GM19328 (cell line): ENCODE measurements around the gene GABRD.

Source experiments
- ATAC-seq: cut with Tn5 transposase; IDR thresholded peaks from one replicate; pipeline ENCODE4 v1.9.1; 2021; ENCODE audit warnings: mild to moderate bottlenecking, moderate library complexity; ENCODE audit not compliant: unreplicated experiment

Gene GABRD

DNA sequence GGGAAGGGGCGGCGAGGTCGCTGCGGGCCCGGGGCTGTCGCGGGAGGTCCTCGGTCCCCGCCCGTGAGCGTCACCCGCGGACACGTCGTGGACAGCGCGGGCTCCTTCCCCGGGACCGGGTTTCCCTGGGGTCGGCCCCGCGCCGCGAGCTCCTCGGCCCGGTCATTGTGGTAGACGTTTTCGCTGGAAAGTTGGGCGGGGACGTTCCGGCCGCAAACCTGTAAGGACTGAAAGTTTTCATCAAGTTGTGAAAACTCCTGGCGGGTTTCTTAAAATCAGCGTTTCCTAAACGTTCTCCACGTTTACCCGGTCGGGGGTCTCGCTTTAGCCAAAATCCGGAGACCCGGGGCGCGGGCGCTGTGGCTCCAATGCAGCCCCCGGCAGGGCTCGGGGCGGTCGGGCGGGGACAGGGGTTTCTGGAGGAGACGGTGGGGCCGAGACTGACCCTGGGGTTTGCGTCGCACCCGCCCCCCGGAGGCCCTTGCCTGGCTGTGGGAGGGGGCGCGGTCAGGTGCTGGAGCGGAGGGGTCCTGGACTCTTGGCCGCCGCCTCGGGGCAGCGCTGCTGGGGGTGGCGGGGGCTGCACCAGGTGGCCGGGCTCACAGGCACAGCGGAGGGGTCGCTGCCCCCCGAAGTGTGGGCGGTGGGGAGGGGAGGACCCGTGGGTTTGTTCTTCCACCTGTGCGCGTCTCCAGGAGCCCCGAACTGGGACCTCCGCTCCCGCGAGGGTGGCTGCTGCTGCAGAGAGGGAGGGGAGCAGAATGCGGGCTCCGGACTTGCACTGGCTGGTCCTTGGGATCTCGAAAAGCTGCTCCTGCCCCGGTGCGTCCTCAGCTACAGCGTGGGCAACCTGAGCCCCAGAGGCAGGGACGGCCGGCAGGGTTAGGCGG lies 31.9 kb downstream of the GABRD start:
- no peak for ATAC-seq

DNA sequence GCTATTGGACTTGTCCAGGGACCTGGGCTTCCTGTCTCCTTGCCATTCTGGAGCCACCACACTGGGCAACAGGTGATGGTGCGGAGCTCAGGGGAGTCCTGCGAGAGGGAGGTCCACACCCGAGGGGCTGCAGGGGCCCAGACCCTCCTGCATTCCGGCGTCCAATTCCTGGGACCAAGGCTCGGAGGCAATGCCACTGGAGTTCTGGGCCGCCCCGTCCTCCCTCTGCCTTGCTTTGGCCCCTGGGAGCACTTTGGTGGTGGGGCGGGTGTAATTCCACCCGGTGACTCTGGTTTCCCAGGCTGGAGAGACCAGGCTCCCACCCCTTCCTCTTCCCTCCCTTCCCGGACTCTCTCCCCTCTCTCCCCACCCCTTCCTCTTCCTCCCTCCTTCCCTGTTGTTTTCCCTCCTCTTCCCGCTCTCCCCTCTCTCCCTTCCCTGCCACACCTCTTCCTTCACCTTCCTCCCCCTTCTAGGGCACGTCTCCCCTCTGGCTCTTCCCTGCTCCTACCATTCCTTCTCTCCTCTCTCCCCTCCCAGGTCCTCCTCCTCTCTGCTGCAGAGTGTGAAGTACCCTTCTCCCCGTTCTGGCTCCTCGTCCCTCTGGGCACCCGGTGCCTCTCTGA lies 33.0 kb downstream of the GABRD start:
- no peak for ATAC-seq

DNA sequence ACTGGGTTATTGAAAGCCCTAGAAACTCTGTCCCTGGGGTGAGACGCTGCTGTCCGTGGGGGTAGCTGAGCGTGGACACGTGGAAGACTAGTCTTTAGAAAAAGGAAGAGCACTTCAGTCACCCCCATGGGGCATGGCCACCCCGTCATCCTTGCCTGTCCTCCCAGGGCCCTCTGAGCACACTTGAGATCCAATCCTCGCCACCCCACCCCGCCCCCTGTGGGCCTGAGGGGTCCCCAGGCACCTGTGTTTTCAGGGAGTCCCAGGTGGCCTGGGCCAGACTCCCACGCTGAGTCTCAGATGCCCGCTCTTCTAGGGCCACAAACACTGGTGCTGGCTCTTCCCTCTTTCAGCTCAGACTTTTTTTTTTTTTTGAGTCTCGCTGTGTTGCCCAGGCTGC lies 33.6 kb downstream of the GABRD start:
- no peak for ATAC-seq

- no peak for ATAC-seq
These were observed 34.1 kb downstream of the GABRD start for GRCh38 chr1:2053217-2053616.

DNA sequence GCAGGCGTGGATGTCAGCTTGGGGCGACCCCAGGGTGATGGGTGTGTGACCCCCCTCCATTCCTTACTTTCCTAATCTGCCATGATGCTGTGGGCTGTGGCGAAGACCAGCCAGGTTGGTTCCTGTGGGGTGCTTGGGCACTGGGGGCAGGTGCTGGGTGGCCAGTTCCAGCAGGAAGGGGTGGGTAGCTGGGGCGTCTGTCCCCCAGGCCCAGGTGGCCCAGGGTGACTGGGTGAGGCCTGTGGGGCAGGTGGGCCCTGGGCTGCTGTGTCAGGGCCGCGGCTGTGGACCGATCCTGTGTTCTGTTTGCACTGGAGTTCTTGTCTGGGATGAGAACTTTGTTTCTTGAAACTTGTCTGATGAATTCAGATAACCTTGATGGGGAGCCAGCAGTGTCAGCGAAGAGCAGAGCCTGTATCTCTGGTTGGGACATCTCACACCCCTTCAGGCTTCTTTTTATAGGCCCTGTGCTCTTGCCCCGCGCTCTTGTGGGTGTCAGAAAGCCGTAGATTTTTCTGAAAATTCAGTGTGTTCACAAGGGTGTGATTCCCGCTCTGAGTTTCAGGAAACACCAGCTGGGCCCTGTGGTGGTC lies 34.7 kb downstream of the GABRD start:
- ATAC-seq: no peak

- no peak for ATAC-seq
These were observed 35.4 kb downstream of the GABRD start for GRCh38 chr1:2054560-2054959.

- ATAC-seq: no peak
These were observed 36.9 kb downstream of the GABRD start for GRCh38 chr1:2055911-2056575.

GRCh38 chr1:2056955-2057590 lies 37.9 kb downstream of the GABRD start:
- ATAC-seq: no peak

DNA sequence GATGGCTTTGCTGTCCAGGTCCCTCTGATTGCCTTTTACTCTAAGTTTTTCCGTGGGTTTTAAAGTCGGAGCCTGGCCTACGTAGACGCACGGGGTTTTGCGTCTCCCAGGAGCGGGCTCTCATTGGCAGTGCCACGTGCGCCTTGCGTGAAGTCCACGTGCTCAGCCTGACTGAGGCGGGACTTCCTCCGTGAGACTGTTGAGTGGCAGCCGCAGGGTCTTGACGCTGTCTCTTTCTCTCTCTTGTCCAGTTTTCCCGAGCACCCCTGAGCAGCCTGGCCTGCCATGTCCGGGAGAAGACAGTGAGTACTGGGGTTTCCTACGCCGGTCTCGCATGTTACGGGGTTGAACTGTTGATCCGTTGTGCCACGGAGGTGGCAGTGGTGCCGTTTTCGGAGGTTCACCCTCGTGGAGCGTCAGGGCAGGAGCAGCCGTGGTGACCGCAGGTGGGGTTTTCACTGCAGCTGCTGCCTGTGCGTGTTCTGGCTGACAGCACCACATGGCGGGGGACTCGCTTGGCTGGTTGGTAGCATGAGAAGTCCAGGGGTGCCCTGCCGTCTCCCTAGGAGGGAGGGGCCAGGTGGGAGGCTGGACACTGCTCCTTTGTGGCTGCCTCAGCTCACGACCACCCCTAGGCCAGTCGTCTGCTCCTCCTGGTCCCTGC lies 40.3 kb downstream of the GABRD start:
- ATAC-seq: no peak

DNA sequence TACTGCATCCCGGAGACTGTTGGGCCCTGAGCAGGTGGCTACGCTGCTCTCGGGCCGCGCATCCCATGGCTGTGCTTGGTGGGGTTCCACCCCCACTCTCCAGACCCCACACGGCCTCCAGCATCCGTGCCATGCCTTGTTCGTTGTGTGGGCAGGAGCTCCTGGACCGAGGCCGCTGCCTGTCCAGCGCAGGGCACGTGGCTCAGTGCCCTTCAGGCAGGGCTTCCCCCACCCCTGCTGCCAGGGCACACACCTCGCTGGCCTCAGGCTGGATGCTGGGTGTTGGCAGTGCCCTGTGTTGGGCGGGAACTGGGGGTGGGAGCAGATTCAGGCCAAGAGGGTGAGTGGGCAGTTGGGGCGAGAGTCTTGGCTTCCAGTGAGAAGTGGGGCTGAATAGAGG lies 40.9 kb downstream of the GABRD start:
- no peak for ATAC-seq

DNA sequence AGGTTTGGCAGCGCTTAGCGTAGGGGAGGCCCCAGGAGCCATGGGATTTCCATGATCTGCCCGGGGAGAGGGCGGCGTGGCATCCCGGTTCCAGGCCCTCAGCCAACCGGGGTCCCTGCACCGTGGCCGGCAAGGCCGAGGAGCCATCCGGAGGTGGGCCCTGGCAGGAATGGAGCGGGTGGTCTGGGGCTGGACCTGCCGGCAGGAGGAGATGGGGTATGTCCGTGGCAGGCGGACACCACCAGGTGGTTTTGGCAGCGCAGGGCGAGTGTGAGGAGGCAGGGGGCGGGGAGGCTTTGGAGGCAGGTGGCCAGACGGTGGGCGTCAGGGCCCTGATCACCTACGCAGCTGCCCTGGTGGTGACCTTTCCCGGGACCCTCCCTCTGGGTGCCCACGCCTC lies 41.4 kb downstream of the GABRD start:
- ATAC-seq: no peak

DNA sequence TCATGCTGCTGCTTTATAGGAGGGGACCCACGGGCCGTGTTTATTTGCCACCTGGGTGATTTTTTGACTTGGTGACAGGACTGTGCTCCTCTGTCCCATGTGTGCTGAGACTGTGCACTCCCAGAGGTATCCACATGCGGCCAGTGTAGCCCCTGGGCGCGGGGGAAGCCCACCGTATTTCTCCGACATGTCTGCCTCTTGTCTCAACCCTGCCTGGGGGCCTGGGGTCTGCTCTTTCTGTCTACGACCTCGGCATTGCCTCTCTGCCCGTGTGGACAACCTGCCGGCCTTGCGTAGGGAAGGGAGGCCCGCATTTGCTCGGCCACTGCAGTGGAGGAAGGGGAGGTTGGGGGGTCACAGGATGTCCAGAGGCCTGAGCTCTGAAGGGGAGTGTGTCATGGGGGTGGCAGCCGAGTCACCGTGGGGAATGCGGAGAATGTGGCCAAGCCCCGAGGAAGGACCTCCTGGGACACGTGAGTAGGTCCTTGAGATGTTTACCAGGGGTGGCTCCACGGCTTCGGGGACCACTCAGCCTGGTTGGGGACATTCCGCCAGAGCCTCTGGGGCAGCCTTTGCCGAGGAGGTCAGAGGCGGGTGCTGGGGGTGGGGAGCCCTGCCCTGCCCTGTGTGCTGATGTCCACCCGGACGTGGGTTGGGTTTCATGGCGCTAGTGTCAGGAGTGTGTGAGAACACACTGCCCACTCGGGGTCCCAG lies 42.1 kb downstream of the GABRD start:
- ATAC-seq: no peak

- no peak for ATAC-seq
These were observed 46.6 kb downstream of the GABRD start for GRCh38 chr1:2065699-2066098.

- no peak for ATAC-seq
These were observed 48.2 kb downstream of the GABRD start for GRCh38 chr1:2067393-2067792.

- ATAC-seq: no peak
These were observed 48.8 kb downstream of the GABRD start for GRCh38 chr1:2067981-2068380.

DNA sequence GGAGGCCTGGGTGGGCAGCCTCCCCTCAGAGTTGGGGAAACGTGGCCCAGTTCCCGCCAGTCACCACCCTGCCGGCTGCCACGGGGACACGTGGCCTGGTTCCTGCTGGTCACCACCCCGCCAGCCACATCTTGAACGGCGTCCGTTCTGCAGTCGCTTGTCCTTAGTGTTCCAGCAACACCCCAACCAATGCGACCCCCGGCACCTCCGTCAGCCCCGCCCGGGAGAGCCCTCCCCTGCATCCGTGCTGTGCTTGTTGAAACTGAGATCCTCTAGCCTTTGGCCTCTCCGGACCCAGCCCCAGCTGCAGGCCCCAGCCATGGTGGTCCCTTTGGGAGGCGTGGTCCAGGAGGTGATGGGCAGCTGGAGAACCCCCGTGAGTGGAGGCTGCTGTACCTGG lies 49.8 kb downstream of the GABRD start:
- ATAC-seq: no peak

- no peak for ATAC-seq
These were observed 50.9 kb downstream of the GABRD start for GRCh38 chr1:2070016-2070415.

- ATAC-seq: no peak
These were observed 51.8 kb downstream of the GABRD start for GRCh38 chr1:2070800-2071530.

DNA sequence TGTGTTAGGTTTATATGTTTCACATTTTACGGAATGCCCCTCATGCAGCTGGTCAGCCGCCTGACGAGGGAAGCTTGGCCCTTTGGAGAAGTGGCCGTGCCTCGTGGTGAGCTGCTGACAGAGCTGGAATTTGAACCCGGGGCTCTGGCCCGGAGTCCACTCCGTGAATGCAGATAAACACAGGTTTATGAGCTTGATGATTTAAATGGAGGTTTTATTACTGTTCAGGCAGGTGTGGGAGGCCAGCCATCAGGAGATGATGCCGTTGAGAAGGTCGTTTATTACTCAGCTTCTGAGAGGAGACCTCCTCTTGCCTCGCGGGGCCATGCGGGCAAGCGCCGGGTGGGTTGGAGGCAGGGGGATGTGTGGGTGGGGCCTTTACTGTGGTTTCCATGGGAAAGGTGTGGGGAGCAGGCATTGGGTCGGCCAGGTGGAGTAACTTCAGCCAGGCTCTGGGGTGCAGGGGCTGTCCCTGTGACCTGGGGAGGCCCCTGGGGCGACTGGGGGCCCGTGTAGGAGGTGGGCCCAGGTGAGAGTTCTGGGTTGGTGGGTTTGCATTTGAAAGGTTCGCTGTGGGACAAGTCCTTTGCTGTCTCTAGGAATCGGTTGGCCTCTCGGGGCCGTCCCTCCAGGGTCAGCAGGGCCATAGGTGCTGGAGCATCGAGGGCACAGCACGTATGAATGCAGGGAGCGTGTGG lies 53.1 kb downstream of the GABRD start:
- no peak for ATAC-seq
